Endodermal cell (in vitro differentiated cells): ENCODE measurements around the gene EHHADH. TPM values are rescaled to one million over a fixed set of nuclear protein-coding genes. Genes with fewer than 3 reads are reported as not detected.
A peak's percentile ranks its signal among the peaks of the same experiment; 100 is the strongest.

Experiments
- DNase-seq: peaks from one replicate; pipeline ENCODE4 v3.0.0-alpha.2; 2017
- H3K27ac ChIP-seq: 2 replicates; pipeline ENCODE4 v1.5.1; 2013; ENCODE audit warnings: mild to moderate bottlenecking, low read depth, low read length, moderate library complexity
- H3K27me3 ChIP-seq: 2 replicates; pipeline ENCODE4 v1.6.1; 2013; ENCODE audit warnings: mild to moderate bottlenecking, low read length, moderate library complexity; ENCODE audit not compliant: insufficient read depth, control insufficient read depth, poor library complexity, severe bottlenecking
- H3K36me3 ChIP-seq: 2 replicates; pipeline ENCODE4 v1.7.0; 2013; ENCODE audit warnings: mild to moderate bottlenecking, low read length, moderate library complexity; ENCODE audit not compliant: control insufficient read depth, insufficient read depth
- H3K4me1 ChIP-seq: one replicate; pipeline ENCODE4 v1.7.0; 2013; ENCODE audit warnings: low read length; ENCODE audit not compliant: control insufficient read depth, insufficient read depth
- H3K4me3 ChIP-seq: 2 replicates; pipeline ENCODE4 v1.5.1; 2013; ENCODE audit warnings: mild to moderate bottlenecking, low read length, moderate library complexity
- H3K9ac ChIP-seq: 2 replicates; pipeline ENCODE4 v1.6.1; 2013; ENCODE audit warnings: mild to moderate bottlenecking, low read length, moderate library complexity; ENCODE audit not compliant: poor library complexity, severe bottlenecking; ENCODE audit errors: extremely low read depth
- H3K9me3 ChIP-seq: 2 replicates; pipeline ENCODE4 v1.6.1; 2013; ENCODE audit warnings: mild to moderate bottlenecking, low read length, moderate library complexity; ENCODE audit not compliant: control insufficient read depth
- H3K27ac Mint-ChIP-seq: 2 replicates; pipeline ENCODE4 v1.8.0; 2020; ENCODE audit warnings: mixed read lengths
- H3K27me3 Mint-ChIP-seq: 2 replicates; pipeline ENCODE4 v1.8.0; 2021; ENCODE audit warnings: mild to moderate bottlenecking, mixed read lengths; ENCODE audit not compliant: insufficient read depth
- H3K36me3 Mint-ChIP-seq: 2 replicates; pipeline ENCODE4 v1.8.0; 2020; ENCODE audit warnings: low read depth, mixed read lengths
- H3K4me1 Mint-ChIP-seq: 2 replicates; pipeline ENCODE4 v1.8.0; 2020; ENCODE audit warnings: mixed read lengths
- H3K4me3 Mint-ChIP-seq: 2 replicates; pipeline ENCODE4 v1.8.0; 2020; ENCODE audit warnings: mild to moderate bottlenecking, moderate library complexity, mixed read lengths
- H3K9me3 Mint-ChIP-seq: 2 replicates; pipeline ENCODE4 v1.8.0; 2020; ENCODE audit warnings: mild to moderate bottlenecking, mixed read lengths
- WGBS, 2 experiments: methylation state at CpG; one replicate each; pipeline versions ENCODE4 v1.1.5 to v1.1.7; 2013; ENCODE audit warnings: missing lambda C conversion rate in 2 of 2, mixed read lengths in 1 of 2; ENCODE audit not compliant: insufficient coverage in 1 of 2, insufficient read length in 1 of 2; 5-methylcytosine and 5-hydroxymethylcytosine counted together
- total RNA-seq, 2 donors: library from RNA; stranded (reverse); fragmentation: NEBNext Ultra II Directional in 1 of 2; extraction: Animal tissue kit (Norgen Biotek cat#: 25700) in 1 of 2; gene quantifications; 2 replicates in 1 of 2; 3 replicates in 1 of 2; pipeline ENCODE4 v1.2.1, GENCODE V29; 2021
- TF ChIP-seq, protein P1 (sequence below): fragments of 200-600 bp; sonication (generic); conservative IDR thresholded peaks from 2 replicates; pipeline ENCODE4 v1.5.0; 2021; ENCODE audit warnings: antibody characterized with exemption, mild to moderate bottlenecking

Gene EHHADH
- total RNA-seq, 2 donors from 2014 or later = 58.7 to 79.2 TPM

- Mint-ChIP-seq H3K9me3 (peaks cover 3% of the 10 kb centered on the region), H3K36me3 (peaks cover 3% of the 10 kb centered on the region), H3K4me1 (no peaks in the 10 kb centered on the region), H3K4me3 (peak overlapping the region; percentile 86), H3K27ac (peak overlapping the region; percentile 96), H3K27me3 (peaks cover 21% of the 10 kb centered on the region)
- peak; percentile 99 for DNase-seq
- Histone ChIP-seq H3K9me3 (no peaks in the 10 kb centered on the region), H3K36me3 (peaks cover 9% of the 10 kb centered on the region), H3K4me1 (no peaks in the 10 kb centered on the region), H3K27ac (no peak overlapping the region), H3K27me3 (no peaks in the 10 kb centered on the region), H3K9ac (peak overlapping the region; percentile 59), H3K4me3 (peak overlapping the region; percentile 93)
- 13 to 35% methylated on average over 16 to 41 of the region's 41 CpGs for WGBS, 2 experiments
- TF ChIP-seq, protein P1, sequence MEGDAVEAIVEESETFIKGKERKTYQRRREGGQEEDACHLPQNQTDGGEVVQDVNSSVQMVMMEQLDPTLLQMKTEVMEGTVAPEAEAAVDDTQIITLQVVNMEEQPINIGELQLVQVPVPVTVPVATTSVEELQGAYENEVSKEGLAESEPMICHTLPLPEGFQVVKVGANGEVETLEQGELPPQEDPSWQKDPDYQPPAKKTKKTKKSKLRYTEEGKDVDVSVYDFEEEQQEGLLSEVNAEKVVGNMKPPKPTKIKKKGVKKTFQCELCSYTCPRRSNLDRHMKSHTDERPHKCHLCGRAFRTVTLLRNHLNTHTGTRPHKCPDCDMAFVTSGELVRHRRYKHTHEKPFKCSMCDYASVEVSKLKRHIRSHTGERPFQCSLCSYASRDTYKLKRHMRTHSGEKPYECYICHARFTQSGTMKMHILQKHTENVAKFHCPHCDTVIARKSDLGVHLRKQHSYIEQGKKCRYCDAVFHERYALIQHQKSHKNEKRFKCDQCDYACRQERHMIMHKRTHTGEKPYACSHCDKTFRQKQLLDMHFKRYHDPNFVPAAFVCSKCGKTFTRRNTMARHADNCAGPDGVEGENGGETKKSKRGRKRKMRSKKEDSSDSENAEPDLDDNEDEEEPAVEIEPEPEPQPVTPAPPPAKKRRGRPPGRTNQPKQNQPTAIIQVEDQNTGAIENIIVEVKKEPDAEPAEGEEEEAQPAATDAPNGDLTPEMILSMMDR = no peak
Observed at GRCh38 chr3:185282696-185283373, 29.0 kb upstream of the EHHADH start.

DNA sequence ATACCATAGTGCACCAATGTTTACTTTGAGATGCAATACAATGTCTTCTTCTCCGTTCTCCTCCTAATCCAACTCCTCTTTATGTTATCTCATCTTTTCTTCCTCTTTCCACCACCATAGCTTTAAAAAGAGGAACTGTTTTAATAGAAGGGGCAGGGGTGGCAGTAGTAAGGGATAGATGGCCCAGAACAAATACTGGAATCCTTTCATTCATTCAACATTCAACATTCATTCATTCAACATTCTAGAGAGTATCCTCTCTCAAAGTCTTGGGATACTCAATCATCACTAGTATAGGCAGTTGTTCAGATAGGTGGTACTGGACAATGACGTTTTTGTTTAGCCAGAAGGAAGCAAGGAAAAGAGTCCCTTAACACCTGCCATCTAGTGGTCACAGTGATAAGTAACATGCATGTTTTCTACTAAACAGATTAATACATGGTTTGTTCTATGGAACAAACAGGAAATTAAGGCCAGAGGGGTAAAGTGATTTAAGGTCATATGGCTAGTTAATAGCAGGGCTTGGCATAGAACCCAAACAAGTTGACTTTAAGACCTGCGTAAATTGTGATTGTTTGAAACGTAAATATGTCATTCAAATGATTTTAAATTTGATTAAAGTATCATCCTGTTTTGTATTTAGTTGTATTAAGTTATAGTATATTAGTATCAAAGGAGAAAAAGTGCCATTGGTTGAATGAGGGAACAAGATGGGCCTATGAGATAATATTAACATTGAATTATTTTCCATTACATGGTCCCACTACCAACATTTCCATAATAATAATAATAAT is 26.9 kb upstream of the EHHADH start:
- Mint-ChIP-seq H3K27ac (no peak overlapping the region), H3K4me3 (no peak overlapping the region), H3K27me3 (peaks cover 30% of the 10 kb centered on the region), H3K36me3 (peaks cover 2% of the 10 kb centered on the region), H3K4me1 (no peaks in the 10 kb centered on the region), H3K9me3 (peaks cover 3% of the 10 kb centered on the region)
- DNase-seq = no peak
- Histone ChIP-seq H3K4me1 (no peaks in the 10 kb centered on the region), H3K27ac (no peak overlapping the region), H3K27me3 (no peaks in the 10 kb centered on the region), H3K36me3 (no peaks in the 10 kb centered on the region), H3K9ac (no peak overlapping the region), H3K9me3 (no peaks in the 10 kb centered on the region), H3K4me3 (no peak overlapping the region)
- 65 to 73% methylated on average over 4 of the region's 4 CpGs for whole genome bisulfite sequencing, 2 experiments
- TF ChIP-seq, protein P1 = peak; percentile 83

DNA sequence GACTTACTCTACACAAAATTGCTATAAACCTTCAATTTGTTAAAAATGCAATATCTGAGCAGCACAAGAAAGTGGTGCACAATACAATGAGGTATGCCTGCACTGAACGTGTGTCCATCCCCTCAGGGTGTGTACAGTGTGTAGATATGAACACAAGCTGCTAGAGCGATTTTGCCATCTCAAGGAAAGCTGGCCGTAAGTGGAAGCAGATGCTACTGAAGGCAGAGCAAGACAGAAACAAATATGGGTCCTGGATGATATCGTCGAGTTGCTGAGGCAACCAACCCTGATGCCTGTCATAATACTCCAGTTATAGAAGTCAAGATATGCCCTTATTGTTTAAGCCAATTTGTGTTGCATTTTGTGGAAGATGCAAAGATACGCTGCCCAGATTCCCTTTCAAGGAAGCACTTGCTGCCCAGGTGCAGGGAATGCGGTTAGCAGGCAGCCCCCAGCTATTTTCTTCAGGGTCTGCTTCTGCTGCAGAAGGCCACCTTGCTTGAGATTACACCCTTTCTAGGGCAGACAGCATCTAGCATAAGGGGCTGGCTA is 25.8 kb upstream of the EHHADH start:
- no peaks in the 10 kb centered on the region for H3K27me3 ChIP-seq
- Mint-ChIP-seq H3K27ac (no peak overlapping the region), H3K27me3 (peaks cover 33% of the 10 kb centered on the region), H3K4me3 (no peak overlapping the region), H3K9me3 (peaks cover 3% of the 10 kb centered on the region), H3K36me3 (peaks cover 2% of the 10 kb centered on the region), H3K4me1 (no peaks in the 10 kb centered on the region)
- no peak overlapping the region for H3K9ac ChIP-seq
- DNase-seq = no peak
- no peak overlapping the region for H3K27ac ChIP-seq
- WGBS, 2 experiments = 91 to 97% methylated on average over 4 to 7 of the region's 7 CpGs
- H3K9me3 ChIP-seq = no peaks in the 10 kb centered on the region
- H3K4me3 ChIP-seq = no peak overlapping the region
- no peaks in the 10 kb centered on the region for H3K4me1 ChIP-seq
- TF ChIP-seq, protein P1 = no peak
- no peaks in the 10 kb centered on the region for H3K36me3 ChIP-seq
